PFSK-1 (cell line): Measurements from ENCODE around the gene S100A3.

Experiments
- POLR2AphosphoS5 ChIP-seq: IDR thresholded peaks from 2 replicates; pipeline ENCODE4 v1.6.1; 2012; ENCODE audit warnings: low read depth, mild to moderate bottlenecking, control low read depth, low read length, moderate library complexity
- SIN3A ChIP-seq: IDR thresholded peaks from 2 replicates; pipeline ENCODE4 v1.6.1; 2012; ENCODE audit warnings: mild to moderate bottlenecking, low read length, moderate library complexity, borderline replicate concordance; ENCODE audit not compliant: insufficient read depth
- TAF1 ChIP-seq: IDR thresholded peaks from 2 replicates; pipeline ENCODE4 v1.6.1; 2012; ENCODE audit warnings: low read length, control low read depth, borderline replicate concordance; ENCODE audit not compliant: insufficient read depth
- TF ChIP-seq, protein P1 (sequence below), 2 experiments: IDR thresholded peaks; 2 replicates each; pipeline versions ENCODE4 v1.6.1 to v1.8.0; 2011 to 2012; ENCODE audit warnings: low read depth in 2 of 2, low read length in 2 of 2, control low read depth in 1 of 2, inconsistent platforms in 1 of 2, mild to moderate bottlenecking in 1 of 2, moderate library complexity in 1 of 2; ENCODE audit not compliant: insufficient read depth in 1 of 2

DNA sequence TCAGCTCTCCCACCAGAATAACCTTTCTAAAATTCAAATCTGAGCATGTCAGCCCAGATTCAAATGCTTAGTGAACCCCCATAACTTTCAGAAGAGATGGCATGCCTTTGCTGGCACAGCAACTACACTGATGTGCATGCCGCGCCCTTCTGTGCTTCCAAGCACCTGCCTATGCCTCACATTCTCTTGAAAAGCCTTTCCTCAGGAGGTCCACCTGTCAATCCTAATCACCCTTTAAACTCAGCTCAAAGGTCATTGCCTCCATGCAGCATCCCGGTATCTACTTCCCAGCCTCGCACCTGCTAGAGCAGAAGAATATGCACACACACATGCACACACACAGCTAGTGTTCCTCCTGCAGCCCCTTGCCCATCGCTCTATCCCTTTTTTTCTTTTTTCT is 21.8 kb upstream of the S100A3 start:
- no peak for TF ChIP-seq SIN3A
- TF ChIP-seq, protein P1, sequence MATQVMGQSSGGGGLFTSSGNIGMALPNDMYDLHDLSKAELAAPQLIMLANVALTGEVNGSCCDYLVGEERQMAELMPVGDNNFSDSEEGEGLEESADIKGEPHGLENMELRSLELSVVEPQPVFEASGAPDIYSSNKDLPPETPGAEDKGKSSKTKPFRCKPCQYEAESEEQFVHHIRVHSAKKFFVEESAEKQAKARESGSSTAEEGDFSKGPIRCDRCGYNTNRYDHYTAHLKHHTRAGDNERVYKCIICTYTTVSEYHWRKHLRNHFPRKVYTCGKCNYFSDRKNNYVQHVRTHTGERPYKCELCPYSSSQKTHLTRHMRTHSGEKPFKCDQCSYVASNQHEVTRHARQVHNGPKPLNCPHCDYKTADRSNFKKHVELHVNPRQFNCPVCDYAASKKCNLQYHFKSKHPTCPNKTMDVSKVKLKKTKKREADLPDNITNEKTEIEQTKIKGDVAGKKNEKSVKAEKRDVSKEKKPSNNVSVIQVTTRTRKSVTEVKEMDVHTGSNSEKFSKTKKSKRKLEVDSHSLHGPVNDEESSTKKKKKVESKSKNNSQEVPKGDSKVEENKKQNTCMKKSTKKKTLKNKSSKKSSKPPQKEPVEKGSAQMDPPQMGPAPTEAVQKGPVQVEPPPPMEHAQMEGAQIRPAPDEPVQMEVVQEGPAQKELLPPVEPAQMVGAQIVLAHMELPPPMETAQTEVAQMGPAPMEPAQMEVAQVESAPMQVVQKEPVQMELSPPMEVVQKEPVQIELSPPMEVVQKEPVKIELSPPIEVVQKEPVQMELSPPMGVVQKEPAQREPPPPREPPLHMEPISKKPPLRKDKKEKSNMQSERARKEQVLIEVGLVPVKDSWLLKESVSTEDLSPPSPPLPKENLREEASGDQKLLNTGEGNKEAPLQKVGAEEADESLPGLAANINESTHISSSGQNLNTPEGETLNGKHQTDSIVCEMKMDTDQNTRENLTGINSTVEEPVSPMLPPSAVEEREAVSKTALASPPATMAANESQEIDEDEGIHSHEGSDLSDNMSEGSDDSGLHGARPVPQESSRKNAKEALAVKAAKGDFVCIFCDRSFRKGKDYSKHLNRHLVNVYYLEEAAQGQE (IDR thresholded peaks at IDR 0.05; ENCODE audit: insufficient read depth in 1 of 2, low read depth in 2 of 2, low read length in 2 of 2), result no peak
- no peak for TF ChIP-seq POLR2AphosphoS5
- no peak for TF ChIP-seq TAF1
